Measurements from ENCODE around the gene UST.

Gene UST

DNA sequence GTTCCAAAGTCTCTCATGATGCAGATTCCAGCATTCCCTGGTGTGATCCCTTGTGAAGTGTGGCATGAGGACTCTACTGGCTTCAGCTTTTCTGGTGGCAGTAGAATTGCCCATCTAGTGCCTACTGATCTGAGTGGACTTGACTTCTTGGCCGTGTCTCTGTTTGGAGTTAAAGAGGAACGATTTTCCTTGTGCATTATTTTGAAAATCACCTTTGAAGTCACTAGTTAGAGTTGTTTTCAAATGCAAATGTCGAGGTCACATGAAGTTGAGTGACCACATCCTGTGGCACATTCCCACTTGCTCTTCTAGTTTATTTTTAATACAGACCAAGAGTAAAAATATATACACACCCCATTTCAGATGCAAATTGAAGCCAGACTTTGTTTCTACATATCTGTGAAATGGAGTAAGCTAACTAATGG is 300.0 kb downstream of the UST start:
- Histone ChIP-seq H3K27me3 (ENCODE audit: control insufficient read depth in 3 of 3, insufficient read depth in 3 of 3, low read depth in 1 of 3, low read length in 3 of 3) (no peaks in the 10 kb centered on the region), H2BK120ac (ENCODE audit: low read depth, low read length) (no peak overlapping the region), H4K8ac (ENCODE audit: low read depth, low read length) (no peak overlapping the region), H3K14ac (ENCODE audit: low read length) (no peak overlapping the region), H3K4ac (ENCODE audit: low read length) (no peak overlapping the region), H2AK5ac (ENCODE audit: low read depth, low read length) (no peak overlapping the region), H3K9me3 (replicated peaks in 1 of 2; ENCODE audit: control insufficient read depth in 2 of 2, insufficient read depth in 1 of 2, low read depth in 1 of 2, low read length in 2 of 2) (no peaks in the 10 kb centered on the region), H3K36me3 (replicated peaks in 1 of 2; ENCODE audit: control insufficient read depth in 2 of 2, insufficient read depth in 2 of 2, low read length in 2 of 2) (no peaks in the 10 kb centered on the region), H3K23ac (ENCODE audit: low read depth, low read length, poor library complexity) (no peak overlapping the region), H3K4me1 (ENCODE audit: control insufficient read depth in 2 of 2, insufficient read depth in 1 of 2, low read depth in 1 of 2, low read length in 2 of 2) (peaks cover 3 to 7% of the 10 kb centered on the region in 2 donors), H3K4me3 (ENCODE audit: low read length in 2 of 2) (no peak overlapping the region), H3K79me1 (ENCODE audit: low read depth, low read length) (no peaks in the 10 kb centered on the region), H2AFZ (ENCODE audit: low read length) (no peak overlapping the region), H3K9ac (ENCODE audit: low read depth, low read length, poor library complexity) (no peak overlapping the region), H3K18ac (ENCODE audit: low read length) (no peak overlapping the region), H2BK5ac (ENCODE audit: low read length) (no peak overlapping the region), H2BK12ac (ENCODE audit: low read length) (no peak overlapping the region), H2BK15ac (ENCODE audit: low read length) (no peak overlapping the region), H4K91ac (ENCODE audit: low read depth, low read length, poor library complexity) (no peak overlapping the region), H3K4me2 (ENCODE audit: insufficient read depth, low read length, poor library complexity, severe bottlenecking) (no peak overlapping the region), H3K27ac (replicated peaks; ENCODE audit: low read length) (no peak overlapping the region)
- WGBS, 2 donors (ENCODE audit: extremely low coverage in 2 of 2, insufficient read length in 2 of 2, insufficient replicate concordance in 1 of 2): no CpG with 5 or more reads among the region's 3 CpGs
- no peak for DNase-seq (ENCODE audit: low spot score)

DNA sequence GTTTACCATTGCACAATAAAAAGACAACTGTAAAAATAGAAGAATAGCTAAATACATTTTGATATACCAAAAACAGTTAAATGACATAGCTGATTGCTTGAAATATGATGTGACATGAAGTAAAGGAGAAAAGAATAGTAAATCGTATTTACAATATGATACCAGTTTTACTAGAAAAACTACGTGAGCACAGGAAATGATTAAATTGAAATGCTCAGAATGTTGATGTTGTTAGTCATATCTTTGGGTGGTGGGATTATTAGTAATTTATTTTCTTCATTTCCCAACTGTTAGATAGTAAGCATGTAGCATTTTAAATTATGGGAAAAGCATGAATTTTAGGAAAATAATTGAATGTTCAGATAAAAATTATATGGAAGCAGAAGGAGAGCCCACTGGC is 302.4 kb downstream of the UST start:
- no peak overlapping the region for H4K91ac ChIP-seq (ENCODE audit: low read depth, low read length, poor library complexity)
- H2BK120ac ChIP-seq (ENCODE audit: low read depth, low read length): no peak overlapping the region
- no CpG with 5 or more reads among the region's 2 CpGs for WGBS, 2 donors (ENCODE audit: extremely low coverage in 2 of 2, insufficient read length in 2 of 2, insufficient replicate concordance in 1 of 2)
- H3K9ac ChIP-seq (ENCODE audit: low read depth, low read length, poor library complexity): no peak overlapping the region
- no peak overlapping the region for H2BK15ac ChIP-seq (ENCODE audit: low read length)
- peaks cover 3 to 7% of the 10 kb centered on the region in 2 donors for H3K4me1 ChIP-seq (ENCODE audit: control insufficient read depth in 2 of 2, insufficient read depth in 1 of 2, low read depth in 1 of 2, low read length in 2 of 2)
- H3K18ac ChIP-seq (ENCODE audit: low read length): no peak overlapping the region
- H2BK12ac ChIP-seq (ENCODE audit: low read length): no peak overlapping the region
- no peaks in the 10 kb centered on the region for H3K9me3 ChIP-seq (replicated peaks in 1 of 2; ENCODE audit: control insufficient read depth in 2 of 2, insufficient read depth in 1 of 2, low read depth in 1 of 2, low read length in 2 of 2)
- no peaks in the 10 kb centered on the region for H3K79me1 ChIP-seq (ENCODE audit: low read depth, low read length)
- no peak overlapping the region for H3K4me3 ChIP-seq (ENCODE audit: low read length in 2 of 2)
- no peak overlapping the region for H3K27ac ChIP-seq (replicated peaks; ENCODE audit: low read length)
- no peak for DNase-seq (ENCODE audit: low spot score)
- no peak overlapping the region for H2BK5ac ChIP-seq (ENCODE audit: low read length)
- no peak overlapping the region for H4K8ac ChIP-seq (ENCODE audit: low read depth, low read length)
- no peak overlapping the region for H3K4ac ChIP-seq (ENCODE audit: low read length)
- no peak overlapping the region for H3K23ac ChIP-seq (ENCODE audit: low read depth, low read length, poor library complexity)
- no peak overlapping the region for H3K14ac ChIP-seq (ENCODE audit: low read length)
- H2AK5ac ChIP-seq (ENCODE audit: low read depth, low read length): no peak overlapping the region
- no peak overlapping the region for H3K4me2 ChIP-seq (ENCODE audit: insufficient read depth, low read length, poor library complexity, severe bottlenecking)
- no peak overlapping the region for H2AFZ ChIP-seq (ENCODE audit: low read length)
- no peaks in the 10 kb centered on the region for H3K36me3 ChIP-seq (replicated peaks in 1 of 2; ENCODE audit: control insufficient read depth in 2 of 2, insufficient read depth in 2 of 2, low read length in 2 of 2)
- H3K27me3 ChIP-seq (ENCODE audit: control insufficient read depth in 3 of 3, insufficient read depth in 3 of 3, low read depth in 1 of 3, low read length in 3 of 3): no peaks in the 10 kb centered on the region

- no peak for DNase-seq (ENCODE audit: low spot score)
- Histone ChIP-seq H4K91ac (ENCODE audit: low read depth, low read length, poor library complexity) (no peak overlapping the region), H3K9ac (ENCODE audit: low read depth, low read length, poor library complexity) (no peak overlapping the region), H3K4me2 (ENCODE audit: insufficient read depth, low read length, poor library complexity, severe bottlenecking) (no peak overlapping the region), H3K4me1 (ENCODE audit: control insufficient read depth in 2 of 2, insufficient read depth in 1 of 2, low read depth in 1 of 2, low read length in 2 of 2) (peaks cover 3 to 7% of the 10 kb centered on the region in 2 donors), H2AK5ac (ENCODE audit: low read depth, low read length) (no peak overlapping the region), H3K4me3 (ENCODE audit: low read length in 2 of 2) (no peak overlapping the region), H3K79me1 (ENCODE audit: low read depth, low read length) (no peaks in the 10 kb centered on the region), H3K36me3 (replicated peaks in 1 of 2; ENCODE audit: control insufficient read depth in 2 of 2, insufficient read depth in 2 of 2, low read length in 2 of 2) (no peaks in the 10 kb centered on the region), H2BK12ac (ENCODE audit: low read length) (no peak overlapping the region), H2AFZ (ENCODE audit: low read length) (no peak overlapping the region), H3K18ac (ENCODE audit: low read length) (no peak overlapping the region), H2BK15ac (ENCODE audit: low read length) (no peak overlapping the region), H3K9me3 (replicated peaks in 1 of 2; ENCODE audit: control insufficient read depth in 2 of 2, insufficient read depth in 1 of 2, low read depth in 1 of 2, low read length in 2 of 2) (no peaks in the 10 kb centered on the region), H3K14ac (ENCODE audit: low read length) (no peak overlapping the region), H3K27me3 (ENCODE audit: control insufficient read depth in 3 of 3, insufficient read depth in 3 of 3, low read depth in 1 of 3, low read length in 3 of 3) (no peaks in the 10 kb centered on the region), H3K27ac (replicated peaks; ENCODE audit: low read length) (no peak overlapping the region), H3K23ac (ENCODE audit: low read depth, low read length, poor library complexity) (no peak overlapping the region), H4K8ac (ENCODE audit: low read depth, low read length) (no peak overlapping the region), H2BK5ac (ENCODE audit: low read length) (no peak overlapping the region), H2BK120ac (ENCODE audit: low read depth, low read length) (no peak overlapping the region), H3K4ac (ENCODE audit: low read length) (no peak overlapping the region)
- WGBS, 2 donors (ENCODE audit: extremely low coverage in 2 of 2, insufficient read length in 2 of 2, insufficient replicate concordance in 1 of 2): no CpG with 5 or more reads among the region's 1 CpG
Observed at GRCh38 chr6:149050160-149050559, 303.3 kb downstream of the UST start.

GRCh38 chr6:149052350-149053106 is 305.7 kb downstream of the UST start:
- no peak overlapping the region for H3K23ac ChIP-seq (ENCODE audit: low read depth, low read length, poor library complexity)
- H3K4ac ChIP-seq (ENCODE audit: low read length): no peak overlapping the region
- no peak overlapping the region for H3K9ac ChIP-seq (ENCODE audit: low read depth, low read length, poor library complexity)
- H3K18ac ChIP-seq (ENCODE audit: low read length): no peak overlapping the region
- no peak overlapping the region for H3K27ac ChIP-seq (replicated peaks; ENCODE audit: low read length)
- H3K4me3 ChIP-seq (ENCODE audit: low read length in 2 of 2): no peak overlapping the region
- H2BK12ac ChIP-seq (ENCODE audit: low read length): no peak overlapping the region
- H2AFZ ChIP-seq (ENCODE audit: low read length): no peak overlapping the region
- H3K14ac ChIP-seq (ENCODE audit: low read length): no peak overlapping the region
- H3K4me2 ChIP-seq (ENCODE audit: insufficient read depth, low read length, poor library complexity, severe bottlenecking): no peak overlapping the region
- no peaks in the 10 kb centered on the region for H3K9me3 ChIP-seq (replicated peaks in 1 of 2; ENCODE audit: control insufficient read depth in 2 of 2, insufficient read depth in 1 of 2, low read depth in 1 of 2, low read length in 2 of 2)
- DNase-seq (ENCODE audit: low spot score): no peak
- H3K27me3 ChIP-seq (ENCODE audit: control insufficient read depth in 3 of 3, insufficient read depth in 3 of 3, low read depth in 1 of 3, low read length in 3 of 3): no peaks in the 10 kb centered on the region
- H4K91ac ChIP-seq (ENCODE audit: low read depth, low read length, poor library complexity): no peak overlapping the region
- H4K8ac ChIP-seq (ENCODE audit: low read depth, low read length): no peak overlapping the region
- H2AK5ac ChIP-seq (ENCODE audit: low read depth, low read length): no peak overlapping the region
- H3K4me1 ChIP-seq (ENCODE audit: control insufficient read depth in 2 of 2, insufficient read depth in 1 of 2, low read depth in 1 of 2, low read length in 2 of 2): peaks cover 0 to 3% of the 10 kb centered on the region in 2 donors
- WGBS, 2 donors (ENCODE audit: extremely low coverage in 2 of 2, insufficient read length in 2 of 2, insufficient replicate concordance in 1 of 2): no CpG with 5 or more reads among the region's 6 CpGs
- H3K36me3 ChIP-seq (replicated peaks in 1 of 2; ENCODE audit: control insufficient read depth in 2 of 2, insufficient read depth in 2 of 2, low read length in 2 of 2): no peaks in the 10 kb centered on the region
- H2BK120ac ChIP-seq (ENCODE audit: low read depth, low read length): no peak overlapping the region
- no peak overlapping the region for H2BK15ac ChIP-seq (ENCODE audit: low read length)
- H3K79me1 ChIP-seq (ENCODE audit: low read depth, low read length): no peaks in the 10 kb centered on the region
- H2BK5ac ChIP-seq (ENCODE audit: low read length): no peak overlapping the region
